ENCODE measurements around the gene SCN8A.
"Not testable (repeated sequence)": the region's sequence is repeated elsewhere in the genome, so short reads cannot be mapped to it uniquely, and the experiment has no call there.

The SCN8A gene

DNA sequence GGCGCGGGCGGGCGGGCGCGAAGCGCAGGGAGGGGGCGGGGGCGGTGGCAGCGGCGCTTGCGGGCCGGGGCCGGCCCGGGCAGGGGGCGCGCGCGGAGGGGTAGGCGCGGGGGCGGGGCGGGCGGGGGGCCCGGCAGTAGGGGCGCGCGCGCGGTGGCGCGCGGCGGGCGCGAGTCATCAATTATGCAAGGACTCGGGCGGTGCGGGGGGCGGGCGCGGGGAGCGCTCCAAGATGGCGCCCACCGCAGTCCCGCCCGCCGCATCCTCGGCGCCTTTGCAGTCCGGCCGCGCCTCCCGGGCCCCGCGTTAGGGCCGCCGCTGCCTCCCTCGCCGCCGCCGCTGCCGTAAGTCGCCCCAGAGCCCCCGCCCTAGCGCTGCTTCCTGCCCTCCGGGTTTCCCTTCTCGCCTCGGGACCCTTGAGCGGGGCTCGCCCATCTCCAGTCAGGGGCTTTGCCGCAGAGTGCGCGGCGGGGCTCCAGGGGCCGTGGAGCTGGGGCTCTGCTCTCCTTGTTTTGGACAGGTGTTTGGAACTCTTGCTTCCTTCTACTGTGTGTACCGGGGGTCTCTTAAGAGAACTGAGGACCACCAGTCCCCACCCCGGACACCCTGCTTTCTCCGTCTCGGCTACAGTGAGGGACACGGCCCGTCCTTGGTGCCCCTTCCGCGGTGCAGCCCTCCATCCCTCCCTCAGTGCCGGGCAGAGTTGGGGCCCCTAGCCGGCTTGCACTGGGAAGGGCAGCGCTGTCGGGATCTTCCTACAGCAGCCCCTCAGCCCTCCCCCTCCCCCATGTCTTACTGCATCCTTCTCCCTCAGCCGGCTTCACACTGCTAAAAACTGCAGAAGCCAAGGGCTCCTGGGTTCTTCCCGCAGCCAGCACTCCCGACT, at the start of gene SCN8A:
Gene SCN8A, plus strand, starts transcription at position 218 of the 886 bp plus-strand sequence. CDS start 71,585 bp downstream, outside the sequence.
- in situ Hi-C loops (cut with MboI; ENCODE audit: low sequenced_read_pairs), result no loop called here

DNA sequence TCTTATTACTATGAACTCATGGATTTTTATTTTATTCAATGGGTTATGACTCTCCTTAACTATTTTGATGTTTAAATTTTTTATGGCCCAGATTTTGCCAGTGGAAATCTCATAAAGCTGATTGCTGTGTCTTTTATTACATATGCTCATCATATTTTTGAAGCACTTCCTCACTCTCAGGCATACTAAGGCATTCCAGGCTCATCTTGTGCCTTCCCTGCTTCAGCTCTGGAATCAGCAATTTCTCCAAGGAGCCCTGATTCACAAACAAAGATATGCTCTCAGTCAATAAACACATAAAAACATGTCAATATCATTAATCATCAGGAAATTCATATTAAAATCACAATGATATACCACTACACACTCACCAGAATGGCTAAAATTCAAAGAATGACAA, 44.9 kb upstream of the SCN8A start:
- in situ Hi-C loops (cut with MboI; ENCODE audit: low sequenced_read_pairs), result no loop called here

DNA sequence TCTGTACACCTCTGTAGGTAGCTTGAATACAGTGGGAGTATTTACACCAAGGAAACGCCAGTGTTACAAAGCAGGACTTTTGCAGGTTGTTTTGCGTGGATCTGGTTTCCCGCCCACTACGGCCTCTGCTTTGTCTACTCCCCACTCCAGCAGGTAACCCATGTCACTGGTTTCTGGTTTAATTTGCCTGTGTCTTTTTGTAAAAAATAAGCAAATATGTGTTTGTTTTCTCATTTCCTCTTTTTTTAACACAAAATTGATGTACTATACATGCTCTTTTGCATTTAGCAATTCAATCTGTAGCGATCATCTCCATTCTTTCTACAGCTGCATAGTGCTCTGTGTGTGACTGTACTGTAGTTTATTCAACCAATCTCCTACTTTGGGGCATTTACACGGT, 43.4 kb upstream of the SCN8A start:
- in situ Hi-C loops (cut with MboI; ENCODE audit: low sequenced_read_pairs), result no loop called here

DNA sequence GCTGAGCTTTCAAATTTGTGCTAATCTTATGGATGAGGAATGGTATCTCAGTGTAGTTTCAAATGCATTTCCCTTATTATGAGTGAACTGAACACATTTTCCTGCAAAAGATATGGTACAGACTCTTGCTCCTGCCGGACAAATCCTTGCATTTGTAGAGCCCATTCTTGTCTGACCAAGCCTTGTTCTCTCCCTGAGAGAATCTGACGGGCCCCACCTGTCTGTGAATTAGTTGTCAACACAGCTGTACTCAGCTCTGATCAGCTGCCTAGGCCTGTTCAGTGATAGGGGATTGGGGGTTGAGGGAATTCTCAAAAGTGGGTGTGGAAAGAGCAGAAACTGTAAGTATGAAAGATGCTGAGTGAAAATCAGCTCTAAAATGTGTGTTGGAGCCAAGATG, 42.8 kb upstream of the SCN8A start:
- in situ Hi-C loops (cut with MboI; ENCODE audit: low sequenced_read_pairs), result no loop called here

DNA sequence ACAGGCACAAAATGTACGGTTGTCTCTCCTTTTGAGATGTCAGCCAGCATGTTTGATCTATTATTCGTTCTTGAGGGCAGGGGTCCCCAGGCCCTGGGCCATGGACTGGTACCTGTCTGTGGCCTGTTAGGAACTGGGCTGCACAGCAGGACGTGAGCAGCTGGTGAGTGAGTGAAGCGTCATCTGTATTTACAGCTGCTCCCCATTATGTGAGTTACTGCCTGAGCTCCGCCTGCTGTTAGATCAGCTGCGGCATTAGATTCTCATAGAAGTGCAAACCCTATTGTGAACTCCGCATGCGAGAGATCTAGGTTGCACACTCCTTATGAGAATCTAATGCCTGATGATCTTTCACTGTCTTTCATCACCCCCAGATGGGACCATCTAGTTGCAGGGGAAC, 41.4 kb upstream of the SCN8A start:
- in situ Hi-C loops (cut with MboI; ENCODE audit: low sequenced_read_pairs), result no loop called here

DNA sequence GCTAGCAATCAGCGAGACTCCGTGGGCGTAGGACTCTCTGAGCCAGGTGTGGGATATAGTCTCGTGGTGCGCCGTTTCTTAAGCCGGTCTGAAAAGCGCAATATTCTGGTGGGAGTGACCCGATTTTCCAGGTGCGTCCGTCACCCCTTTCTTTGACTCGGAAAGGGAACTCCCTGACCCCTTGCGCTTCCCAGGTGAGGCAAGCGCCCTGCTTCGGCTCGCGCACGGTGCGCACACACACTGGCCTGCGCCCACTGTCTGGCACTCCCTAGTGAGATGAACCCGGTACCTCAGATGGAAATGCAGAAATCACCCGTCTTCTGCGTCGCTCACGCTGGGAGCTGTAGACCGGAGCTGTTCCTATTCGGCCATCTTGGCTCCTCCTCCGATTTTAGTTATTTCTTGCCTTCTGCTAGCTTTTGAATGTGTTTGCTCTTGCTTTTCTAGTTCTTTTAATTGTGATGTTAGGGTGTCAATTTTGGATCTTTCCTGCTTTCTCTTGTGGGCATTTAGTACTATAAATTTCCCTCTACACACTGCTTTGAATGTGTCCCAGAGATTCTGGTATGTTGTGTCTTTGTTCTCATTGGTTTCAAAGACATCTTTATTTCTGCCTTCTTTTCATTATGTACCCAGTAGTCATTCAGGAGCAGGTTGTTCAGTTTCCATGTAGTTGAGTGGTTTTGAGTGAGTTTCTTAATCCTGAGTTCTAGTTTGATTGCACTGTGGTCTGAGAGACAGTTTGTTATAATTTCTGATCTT, 22.6 kb upstream of the SCN8A start:
- in situ Hi-C loops (cut with MboI; ENCODE audit: low sequenced_read_pairs), result not testable (repeated sequence)

DNA sequence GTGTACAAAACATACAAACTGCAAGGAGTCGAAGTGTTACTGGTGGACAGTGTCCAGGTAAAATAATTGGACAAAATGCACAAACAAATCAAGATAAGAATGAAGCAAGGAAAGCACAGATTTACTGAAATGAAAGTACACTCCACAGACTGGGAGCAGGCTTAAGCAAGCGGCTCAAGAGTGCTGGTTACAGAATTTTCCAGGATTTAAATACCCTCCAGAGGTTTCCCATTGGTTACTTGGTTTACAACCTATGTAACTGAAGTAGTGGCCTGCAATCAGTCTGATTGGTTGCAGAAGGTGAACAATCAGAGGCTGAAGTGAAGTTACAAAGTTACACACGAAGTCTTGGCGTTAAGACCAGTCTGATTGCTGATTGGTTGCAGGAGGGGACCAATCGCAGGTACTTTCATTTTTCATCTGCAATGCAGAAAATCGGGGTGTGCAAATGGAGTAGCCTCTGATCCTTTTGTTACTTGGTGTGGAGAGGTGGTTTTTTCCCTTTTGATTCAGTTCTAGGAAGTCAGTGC, 11.6 kb upstream of the SCN8A start:
- in situ Hi-C loops (cut with MboI; ENCODE audit: low sequenced_read_pairs), result no loop called here

DNA sequence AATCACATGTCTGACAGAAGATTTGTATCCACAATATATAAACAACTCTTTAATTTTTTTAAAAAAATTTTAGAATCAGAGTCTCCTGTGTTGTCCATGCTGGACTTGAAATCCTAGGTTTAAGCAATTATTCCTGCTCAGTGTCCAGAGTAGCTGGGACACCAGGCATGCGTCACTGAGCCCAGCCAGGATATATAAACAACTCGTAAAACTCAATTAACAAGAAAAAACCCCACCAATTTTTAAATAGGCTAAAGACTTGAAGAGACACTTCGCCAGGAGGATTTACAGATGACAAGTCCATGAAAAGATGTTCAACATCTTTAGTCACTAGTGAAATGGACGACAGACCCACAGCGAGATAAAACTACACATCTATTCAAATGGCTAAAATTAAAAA, 2.0 kb upstream of the SCN8A start:
- in situ Hi-C loops (cut with MboI; ENCODE audit: low sequenced_read_pairs), result no loop called here

DNA sequence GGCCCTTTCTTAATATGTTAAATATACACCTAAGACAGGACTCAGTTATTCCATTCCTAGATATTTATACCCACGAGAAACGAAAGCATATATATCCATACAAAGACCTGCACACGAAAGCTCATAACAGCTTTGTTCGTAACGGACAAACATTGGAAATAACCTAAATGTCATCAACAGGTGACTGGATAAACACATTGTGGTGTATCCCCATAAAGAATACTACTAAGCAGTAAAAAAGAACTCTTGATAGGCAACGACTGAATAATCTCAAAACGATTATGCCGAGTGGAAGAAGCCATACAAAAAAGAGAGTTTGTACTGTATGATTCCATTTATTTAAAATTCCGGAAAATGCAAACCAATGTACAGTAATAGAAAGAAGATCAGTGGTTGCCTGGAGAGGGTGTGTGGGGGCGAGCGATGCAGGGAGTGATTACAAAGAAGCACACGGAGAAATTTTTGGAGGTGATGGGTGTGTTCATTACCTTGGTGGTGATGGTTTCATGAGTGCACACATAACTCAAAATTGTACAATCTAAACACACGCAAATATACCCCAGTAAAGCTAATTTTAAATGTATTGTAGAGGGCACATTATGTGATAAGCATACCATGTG, 1.4 kb upstream of the SCN8A start:
- in situ Hi-C loops (cut with MboI; ENCODE audit: low sequenced_read_pairs), result no loop called here

DNA sequence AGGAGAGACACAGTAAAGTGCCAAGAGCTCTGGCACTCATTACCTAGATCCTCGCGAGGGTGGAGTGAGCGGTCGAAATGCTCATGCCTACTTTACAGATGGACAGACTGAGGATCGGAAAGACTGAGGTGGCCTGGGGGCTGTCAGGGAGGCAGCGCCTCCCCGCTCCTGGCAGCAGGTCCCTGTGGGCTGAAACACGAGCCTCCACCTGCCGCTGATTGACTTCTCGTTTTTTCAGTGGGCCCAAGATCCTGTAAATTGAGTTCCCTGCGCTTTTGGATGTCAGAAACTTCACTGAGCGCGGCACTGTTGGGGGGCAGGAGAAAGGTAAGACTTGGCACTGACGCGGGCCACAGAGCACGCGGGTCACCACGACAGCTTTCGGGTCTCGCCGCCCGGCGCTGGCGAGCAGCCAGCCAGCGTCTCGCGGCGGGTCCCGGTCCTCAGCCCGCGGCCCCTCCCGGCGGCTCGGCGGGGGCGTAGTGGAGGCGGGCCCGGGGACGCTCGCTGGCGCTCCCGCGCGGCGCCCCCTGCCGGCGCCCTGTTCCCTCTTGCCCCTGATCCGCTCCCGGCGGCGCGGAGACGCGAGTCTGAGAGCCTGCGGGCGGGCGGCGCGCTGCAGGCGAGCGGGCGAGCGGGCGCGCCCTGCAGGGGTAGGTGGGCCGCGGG, 552 bp upstream of the SCN8A start:
- in situ Hi-C loops (cut with MboI; ENCODE audit: low sequenced_read_pairs), result no loop called here

DNA sequence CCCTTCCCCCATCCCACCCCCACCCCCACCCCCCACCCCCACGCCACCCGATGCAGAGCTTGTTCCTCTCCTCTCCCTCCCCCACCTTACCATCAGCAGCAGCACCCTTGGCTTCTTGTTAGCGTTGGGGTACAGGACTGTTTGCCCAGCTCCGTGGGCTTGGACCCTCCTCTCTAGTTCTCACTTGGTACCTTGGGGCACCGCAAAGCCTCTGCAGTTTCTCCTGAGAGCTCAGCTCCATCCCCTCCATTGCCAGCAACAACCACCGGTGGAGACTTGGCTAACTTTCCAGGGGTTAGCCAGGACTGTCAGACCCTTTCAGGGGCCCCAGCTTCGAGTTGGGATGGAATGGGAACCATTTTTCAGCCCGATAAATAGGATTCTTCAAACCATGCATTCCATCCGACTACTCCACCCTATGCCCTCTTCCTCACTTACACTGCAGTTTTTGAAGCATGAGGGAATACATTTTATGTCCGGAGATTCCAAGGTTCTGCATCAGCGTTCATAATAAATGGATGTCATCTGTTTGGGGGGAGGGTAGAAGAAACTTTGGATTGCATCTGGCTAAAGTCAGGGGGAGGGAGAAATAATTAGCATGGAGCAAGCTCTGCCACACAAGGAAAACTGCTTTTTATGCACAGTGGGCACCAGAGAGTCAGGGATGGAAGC, 1.1 kb downstream of the SCN8A start:
- in situ Hi-C loops (cut with MboI; ENCODE audit: low sequenced_read_pairs), result no loop called here

DNA sequence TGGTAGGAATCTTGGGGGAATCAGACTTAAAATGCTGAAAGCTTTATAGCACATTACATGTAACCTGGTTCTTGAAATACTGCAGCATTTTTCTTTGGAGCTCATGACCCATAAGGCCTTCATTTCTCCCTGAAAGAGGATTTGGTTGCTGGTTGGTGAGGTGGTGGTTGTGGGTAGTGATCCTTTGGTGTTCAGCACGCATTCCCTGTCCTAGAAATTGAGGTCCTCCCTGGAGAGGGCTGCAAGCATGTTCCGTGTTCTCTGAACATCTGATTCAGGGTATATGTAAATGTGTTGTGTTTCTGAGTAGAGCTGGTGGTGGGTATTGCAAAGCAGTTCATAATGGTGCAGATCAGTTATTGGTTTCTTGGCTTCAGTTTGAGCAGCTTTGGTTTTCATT, 2.0 kb downstream of the SCN8A start:
- in situ Hi-C loops (cut with MboI; ENCODE audit: low sequenced_read_pairs), result no loop called here

DNA sequence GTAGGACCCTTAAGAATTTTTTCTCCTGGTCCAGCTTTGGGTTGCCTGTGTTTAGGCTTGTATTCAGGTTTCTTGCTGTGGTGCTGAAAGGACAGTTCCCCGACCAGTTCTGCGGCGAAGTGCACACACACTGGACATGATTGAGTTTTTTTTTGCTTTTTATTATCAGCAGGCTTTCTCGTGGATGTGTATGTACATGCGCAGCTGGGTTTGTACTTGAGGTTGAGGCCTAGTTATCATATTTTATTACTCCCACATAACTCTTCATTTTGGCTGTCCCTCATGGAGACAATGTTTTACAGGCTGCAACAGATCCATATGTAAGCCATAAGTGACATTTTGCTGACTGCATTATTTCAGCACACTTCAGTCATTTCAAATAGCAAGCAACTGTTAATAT, 2.5 kb downstream of the SCN8A start:
- in situ Hi-C loops (cut with MboI; ENCODE audit: low sequenced_read_pairs), result no loop called here

DNA sequence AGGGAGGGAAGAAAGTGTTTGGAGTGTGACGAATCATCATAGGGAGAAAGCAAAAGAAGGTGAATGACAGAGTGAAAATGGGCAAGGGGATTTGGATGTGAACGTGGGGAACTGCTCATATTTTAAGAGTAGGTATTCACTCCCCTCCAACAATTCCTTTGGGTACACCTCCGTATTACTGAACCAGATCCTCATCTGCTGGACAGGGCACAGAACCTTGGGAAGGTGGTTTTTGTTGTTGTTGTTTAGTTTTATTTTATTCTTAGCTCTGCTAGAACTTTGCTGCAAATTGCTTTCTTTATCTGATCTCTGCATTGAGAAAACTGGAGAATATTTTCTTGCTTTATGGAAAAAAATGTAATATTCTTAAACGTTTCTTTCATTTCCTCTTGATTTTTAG, 7.1 kb downstream of the SCN8A start:
- in situ Hi-C loops (cut with MboI; ENCODE audit: low sequenced_read_pairs), result no loop called here

DNA sequence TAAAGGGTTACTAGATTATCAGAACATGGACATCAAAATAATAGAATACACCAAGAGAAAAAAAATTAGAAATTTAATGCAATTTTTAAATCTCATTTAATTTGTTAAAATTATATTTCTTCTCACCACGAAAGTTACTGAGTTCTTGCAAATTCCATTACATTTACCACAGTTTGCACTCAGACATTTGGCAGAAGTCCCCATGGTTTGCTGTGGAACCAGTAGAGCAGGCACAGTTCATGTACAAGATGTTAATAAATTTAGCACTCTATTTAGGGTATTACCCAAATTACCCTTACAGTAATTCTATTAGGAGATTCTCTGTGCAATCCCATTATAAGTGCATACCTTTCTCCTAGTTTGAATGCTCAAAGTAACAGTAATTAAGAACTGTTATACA, 9.7 kb downstream of the SCN8A start:
- in situ Hi-C loops (cut with MboI; ENCODE audit: low sequenced_read_pairs), result no loop called here

DNA sequence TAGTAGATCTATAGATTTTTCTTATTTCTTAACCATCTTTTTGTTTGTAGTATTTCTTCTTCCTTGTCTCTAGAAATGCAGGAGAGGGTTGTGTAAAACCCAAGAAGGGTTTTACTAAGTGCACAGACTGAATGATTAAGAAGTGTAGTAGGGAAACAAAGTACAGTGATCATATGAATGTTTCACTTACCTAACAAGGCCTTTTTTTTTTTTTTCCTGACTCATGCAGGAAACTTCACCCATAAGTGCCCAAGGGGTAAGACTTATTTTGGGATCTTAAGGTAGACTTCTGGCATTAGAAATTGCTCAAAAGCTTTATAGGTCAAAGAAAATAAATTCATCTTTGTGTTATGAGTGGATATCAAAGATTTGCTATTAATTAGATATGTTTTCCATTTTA, 10.2 kb downstream of the SCN8A start:
- in situ Hi-C loops (cut with MboI; ENCODE audit: low sequenced_read_pairs), result no loop called here

DNA sequence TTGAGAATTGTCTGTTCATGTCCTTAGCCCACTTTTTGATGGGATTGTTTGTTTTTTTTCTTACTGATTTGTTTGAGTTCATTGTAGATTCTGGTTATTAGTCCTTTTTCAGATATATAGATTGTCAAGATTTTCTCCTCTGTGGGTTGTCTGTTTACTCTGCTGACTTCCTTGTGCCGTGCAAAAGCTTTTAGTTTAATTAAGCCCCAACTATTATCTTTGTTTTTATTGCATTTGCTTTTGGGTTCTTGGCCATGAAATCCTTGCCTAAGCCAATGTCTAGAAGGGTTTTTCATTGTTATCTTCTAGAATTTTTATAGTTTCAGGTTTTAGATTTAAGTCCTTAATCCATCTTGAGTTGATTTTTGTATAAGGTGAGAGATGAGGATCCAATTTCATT, 14.9 kb downstream of the SCN8A start:
- in situ Hi-C loops (cut with MboI; ENCODE audit: low sequenced_read_pairs), result not testable (repeated sequence)

DNA sequence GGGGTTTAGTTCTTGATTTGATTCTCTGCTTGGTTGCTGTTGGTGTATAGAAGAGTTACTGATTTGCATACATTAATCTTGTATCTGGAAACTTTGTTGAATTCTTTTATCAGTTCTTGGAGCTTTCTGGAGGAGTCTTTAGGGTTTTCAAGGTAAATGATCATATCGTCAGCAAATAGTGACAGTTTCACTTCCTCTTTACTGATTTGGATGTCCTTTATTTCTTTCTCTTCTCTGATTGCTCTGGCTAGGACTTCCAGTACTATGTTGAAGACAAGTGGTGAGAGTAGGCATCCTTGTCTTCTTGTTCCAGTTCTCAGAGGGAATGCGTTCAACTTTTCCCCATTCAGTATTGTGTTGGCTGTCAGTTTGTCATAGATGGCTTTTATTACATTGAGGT, 16.2 kb downstream of the SCN8A start:
- in situ Hi-C loops (cut with MboI; ENCODE audit: low sequenced_read_pairs), result not testable (repeated sequence)

DNA sequence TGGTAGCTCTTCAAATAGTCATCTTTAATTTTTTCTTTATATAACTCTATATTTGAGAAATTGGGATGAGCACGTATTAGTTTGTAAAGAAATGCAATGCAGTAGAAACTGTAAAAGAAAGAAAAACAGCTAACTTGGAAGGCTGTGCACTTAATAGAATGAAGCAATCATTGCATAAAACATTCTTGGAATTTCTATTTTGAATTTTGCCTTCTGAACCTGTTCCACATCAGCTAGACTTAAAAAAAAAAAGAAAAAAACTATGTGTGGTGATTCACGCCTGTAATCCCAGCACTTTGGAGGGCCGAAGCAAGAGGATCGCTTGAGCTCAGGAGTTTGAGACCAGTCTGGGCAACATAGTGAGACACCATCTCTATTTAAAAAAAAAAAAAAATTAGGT, 29.4 kb downstream of the SCN8A start:
- in situ Hi-C loops (cut with MboI; ENCODE audit: low sequenced_read_pairs), result no loop called here

DNA sequence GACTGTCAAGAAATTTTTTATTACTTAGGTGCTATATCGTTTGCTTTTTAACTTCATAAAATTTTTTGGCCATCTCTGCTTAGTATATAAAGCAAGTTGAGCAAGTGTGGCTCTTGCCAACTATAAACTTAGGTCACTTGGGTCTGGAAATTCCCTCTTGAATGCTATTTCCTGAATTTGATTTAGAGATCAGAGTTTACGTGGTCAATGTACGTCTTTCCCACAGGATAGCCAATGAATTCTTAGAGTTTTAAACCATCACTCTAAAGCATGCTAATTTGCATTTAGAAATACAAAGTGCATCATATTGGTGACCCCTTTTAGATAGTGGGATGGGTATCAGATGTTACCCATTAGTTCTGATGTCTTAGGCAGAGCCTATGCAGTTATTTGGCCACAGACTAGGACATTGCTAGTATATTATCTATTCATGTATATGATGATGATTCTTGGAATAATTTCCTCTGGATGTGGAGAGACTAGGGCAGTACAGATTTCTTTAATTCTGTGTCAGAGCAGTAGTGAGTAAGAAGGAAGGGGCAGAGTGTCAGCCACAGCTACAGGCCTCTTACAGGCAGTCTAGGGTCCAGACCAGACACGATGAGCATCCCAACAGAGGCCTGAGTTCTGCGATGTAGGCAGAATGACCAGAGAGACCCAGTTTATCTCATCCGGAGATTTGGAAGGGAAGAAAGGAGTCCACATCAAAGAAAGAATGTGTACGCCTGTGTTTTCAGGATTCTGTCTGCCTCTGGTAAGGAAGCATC, 30.3 kb downstream of the SCN8A start:
- in situ Hi-C loops (cut with MboI; ENCODE audit: low sequenced_read_pairs), result no loop called here

Measured in hTERT RPE-1 (cell line).